HG03045 (cell line): ENCODE data around the gene HDAC4.

Experiments
- ATAC-seq: cut with Tn5 transposase; IDR thresholded peaks from one replicate; pipeline ENCODE4 v1.9.1; 2021; ENCODE audit warnings: mild to moderate bottlenecking, moderate library complexity; ENCODE audit not compliant: unreplicated experiment

Gene HDAC4

GRCh38 chr2:239429473-239430350, 28.9 kb upstream of the HDAC4 start:
- no peak for ATAC-seq

GRCh38 chr2:239425631-239426030, 24.8 kb upstream of the HDAC4 start:
- no peak for ATAC-seq

GRCh38 chr2:239424337-239425045, 23.7 kb upstream of the HDAC4 start:
- no peak for ATAC-seq

- no peak for ATAC-seq
Observed at GRCh38 chr2:239423551-239423950, 22.7 kb upstream of the HDAC4 start.

- no peak for ATAC-seq
Observed at GRCh38 chr2:239421851-239422250, 21.0 kb upstream of the HDAC4 start.

GRCh38 chr2:239420082-239420481, 19.3 kb upstream of the HDAC4 start:
- ATAC-seq, result no peak

GRCh38 chr2:239418918-239419317, 18.1 kb upstream of the HDAC4 start:
- no peak for ATAC-seq

- ATAC-seq, result no peak
Observed at GRCh38 chr2:239412905-239413603, 12.2 kb upstream of the HDAC4 start.

GRCh38 chr2:239411549-239412319, 10.9 kb upstream of the HDAC4 start:
- no peak for ATAC-seq

- ATAC-seq, result no peak
Observed at GRCh38 chr2:239411117-239411516, 10.3 kb upstream of the HDAC4 start.

GRCh38 chr2:239409976-239410375, 9.2 kb upstream of the HDAC4 start:
- ATAC-seq, result no peak

- ATAC-seq, result no peak
Observed at GRCh38 chr2:239407112-239407511, 6.3 kb upstream of the HDAC4 start.

- ATAC-seq, result no peak
Observed at GRCh38 chr2:239406316-239406995, 5.6 kb upstream of the HDAC4 start.

- no peak for ATAC-seq
Observed at GRCh38 chr2:239405071-239405470, 4.3 kb upstream of the HDAC4 start.

- ATAC-seq, result no peak
Observed at GRCh38 chr2:239402666-239403065, 1.8 kb upstream of the HDAC4 start.

- peak; percentile 8 for ATAC-seq
Observed at GRCh38 chr2:239401881-239402233, 1.0 kb upstream of the HDAC4 start.

- ATAC-seq, result peak; percentile 93
Observed at GRCh38 chr2:239401067-239401880, 454 bp upstream of the HDAC4 start.

GRCh38 chr2:239399921-239400595, 762 bp downstream of the HDAC4 start:
- no peak for ATAC-seq

GRCh38 chr2:239399433-239399920, 1.3 kb downstream of the HDAC4 start:
- no peak for ATAC-seq
